Stomach (tissue), 9 donors: Measurements from ENCODE around the gene UQCRC1. TPM values are rescaled to one million over a fixed set of nuclear protein-coding genes. Genes with fewer than 3 reads are reported as not detected.

Experiments
- DNase-seq, 2 donors: peaks; one replicate each; pipeline versions ENCODE4 v3.0.0 to v3.0.0-alpha.2; 2013 to 2019
- H3K27ac ChIP-seq, 5 donors: fragments of 200-600 bp in 4 of 5; sonication (generic) in 4 of 5; one replicate each; pipeline ENCODE4 v1.5.1; 2013 to 2019; ENCODE audit warnings: mild to moderate bottlenecking in 1 of 5, moderate library complexity in 1 of 5
- H3K27me3 ChIP-seq, 3 donors: fragments of 200-600 bp; sonication (generic); one replicate each; pipeline ENCODE4 v1.5.1; 2017 to 2019; ENCODE audit warnings: mixed run types in 1 of 3
- H3K36me3 ChIP-seq, 4 donors: fragments of 200-600 bp; sonication (generic); 1 replicate in 3 of 4; 2 replicates in 1 of 4; pipeline ENCODE4 v1.5.1; 2016 to 2019
- H3K4me1 ChIP-seq, 4 donors: fragments of 200-600 bp; sonication (generic); one replicate each; pipeline ENCODE4 v1.5.1; 2016 to 2019
- H3K4me3 ChIP-seq, 4 donors: fragments of 200-600 bp; sonication (generic) in 3 of 4; one replicate each; pipeline ENCODE4 v1.5.1; 2016 to 2019; ENCODE audit warnings: mild to moderate bottlenecking in 1 of 4
- H3K9me3 ChIP-seq, 4 donors: fragments of 200-600 bp; sonication (generic); one replicate each; pipeline ENCODE4 v1.5.1; 2016 to 2019
- EP300 ChIP-seq: sonication (generic); formaldehyde crosslinking; IDR thresholded peaks from one replicate; pipeline ENCODE4 v1.6.1; 2017; ENCODE audit warnings: antibody characterized with exemption
- POLR2A ChIP-seq, 4 donors: fragments of 450-650 bp; IDR thresholded peaks; one replicate each; pipeline ENCODE4 v1.6.1; 2016; ENCODE audit warnings: antibody characterized with exemption in 4 of 4, control low read depth in 2 of 4, mild to moderate bottlenecking in 1 of 4, moderate library complexity in 1 of 4
- POLR2AphosphoS5 ChIP-seq, 3 donors: sonication (generic); formaldehyde crosslinking; IDR thresholded peaks; one replicate each; pipeline ENCODE4 v1.6.1; 2016; ENCODE audit warnings: antibody characterized with exemption in 3 of 3
- WGBS, 5 donors: extraction: QIAGEN DNeasy Blood & Tissue Kit in 3 of 5; methylation state at CpG; one replicate each; pipeline versions ENCODE4 v1.1.5 to v1.1.7; 2013 to 2018; 5-methylcytosine and 5-hydroxymethylcytosine counted together
- intact Hi-C: fragments of 100-400 bp; cut with DNase I; formaldehyde crosslinking; loops from one replicate; pipeline ENCODE4 v1.15.1; 2023; ENCODE audit warnings: low total_unique reads
- polyA plus RNA-seq, 3 donors: library from polyadenylated mRNA; stranded (reverse); fragments of 200-250 nt; gene quantifications; one replicate each; pipeline ENCODE4 v1.2.3, GENCODE V29; 2013
- total RNA-seq, 5 donors: library from RNA; depleted of rRNA; stranded (reverse); fragments of >200 nt; gene quantifications; one replicate each; pipeline versions ENCODE4 v1.1.0 to v1.2.3, GENCODE V29; 2014 to 2016
- TF ChIP-seq, protein P1 (sequence below), 7 experiments: fragments of 450-650 bp in 4 of 7; fragments of 200-600 bp in 3 of 7; sonication (generic) in 3 of 7; IDR thresholded peaks; one replicate each; pipeline ENCODE4 v1.5.1; 2016 to 2019; ENCODE audit warnings: antibody characterized with exemption in 7 of 7, control low read depth in 2 of 7, mild to moderate bottlenecking in 1 of 7
- donor health status: healthy with polysubstance abuse.
- donor health status: Bipolar disorder and iron deficiency.
- donor health status: healthy.

UQCRC1 gene
- total and polyA plus RNA-seq, 8 donors = 178 to 568 (median 277) TPM

DNA sequence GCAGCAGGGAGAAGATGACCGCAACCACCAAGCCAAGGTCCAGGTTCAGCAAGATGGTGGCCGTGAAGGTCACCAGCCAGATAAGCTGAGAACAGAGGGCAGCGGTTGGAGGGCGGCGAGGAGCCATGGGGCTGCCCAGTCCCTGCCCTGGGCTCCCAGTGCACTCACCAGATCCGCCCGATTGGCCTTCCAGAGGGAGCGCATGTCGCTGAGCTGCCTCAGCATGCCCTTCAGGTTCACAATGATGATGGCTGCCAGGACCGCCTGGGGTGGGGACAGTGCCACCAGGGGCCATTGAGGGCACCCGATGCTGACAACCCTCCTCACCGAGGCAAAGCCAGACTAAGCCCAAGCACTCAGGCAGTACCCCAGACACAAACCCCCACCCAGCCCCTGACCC lies 20.4 kb upstream of the UQCRC1 start:
- Histone ChIP-seq H3K27me3 (no peaks in the 10 kb centered on the region), H3K9me3 (no peaks in the 10 kb centered on the region), H3K36me3 (peaks cover 30 to 85% (median 85%) of the 10 kb centered on the region in 4 donors), H3K4me1 (peaks cover 10 to 22% (median 13%) of the 10 kb centered on the region in 4 donors), H3K27ac (no peak overlapping the region), H3K4me3 (no peak overlapping the region)
- 94 to 97% (median 95%) methylated on average over 9 to 12 of the region's 12 CpGs for WGBS, 5 donors
- TF ChIP-seq POLR2AphosphoS5 (IDR thresholded peaks at IDR 0.05) (no peak), POLR2A (IDR thresholded peaks at IDR 0.05) (no peak), EP300 (no peak)
- TF ChIP-seq, protein P1, sequence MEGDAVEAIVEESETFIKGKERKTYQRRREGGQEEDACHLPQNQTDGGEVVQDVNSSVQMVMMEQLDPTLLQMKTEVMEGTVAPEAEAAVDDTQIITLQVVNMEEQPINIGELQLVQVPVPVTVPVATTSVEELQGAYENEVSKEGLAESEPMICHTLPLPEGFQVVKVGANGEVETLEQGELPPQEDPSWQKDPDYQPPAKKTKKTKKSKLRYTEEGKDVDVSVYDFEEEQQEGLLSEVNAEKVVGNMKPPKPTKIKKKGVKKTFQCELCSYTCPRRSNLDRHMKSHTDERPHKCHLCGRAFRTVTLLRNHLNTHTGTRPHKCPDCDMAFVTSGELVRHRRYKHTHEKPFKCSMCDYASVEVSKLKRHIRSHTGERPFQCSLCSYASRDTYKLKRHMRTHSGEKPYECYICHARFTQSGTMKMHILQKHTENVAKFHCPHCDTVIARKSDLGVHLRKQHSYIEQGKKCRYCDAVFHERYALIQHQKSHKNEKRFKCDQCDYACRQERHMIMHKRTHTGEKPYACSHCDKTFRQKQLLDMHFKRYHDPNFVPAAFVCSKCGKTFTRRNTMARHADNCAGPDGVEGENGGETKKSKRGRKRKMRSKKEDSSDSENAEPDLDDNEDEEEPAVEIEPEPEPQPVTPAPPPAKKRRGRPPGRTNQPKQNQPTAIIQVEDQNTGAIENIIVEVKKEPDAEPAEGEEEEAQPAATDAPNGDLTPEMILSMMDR (IDR thresholded peaks at IDR 0.05) = no peak
- DNase-seq = no peak
- intact Hi-C loops = no loop called here

DNA sequence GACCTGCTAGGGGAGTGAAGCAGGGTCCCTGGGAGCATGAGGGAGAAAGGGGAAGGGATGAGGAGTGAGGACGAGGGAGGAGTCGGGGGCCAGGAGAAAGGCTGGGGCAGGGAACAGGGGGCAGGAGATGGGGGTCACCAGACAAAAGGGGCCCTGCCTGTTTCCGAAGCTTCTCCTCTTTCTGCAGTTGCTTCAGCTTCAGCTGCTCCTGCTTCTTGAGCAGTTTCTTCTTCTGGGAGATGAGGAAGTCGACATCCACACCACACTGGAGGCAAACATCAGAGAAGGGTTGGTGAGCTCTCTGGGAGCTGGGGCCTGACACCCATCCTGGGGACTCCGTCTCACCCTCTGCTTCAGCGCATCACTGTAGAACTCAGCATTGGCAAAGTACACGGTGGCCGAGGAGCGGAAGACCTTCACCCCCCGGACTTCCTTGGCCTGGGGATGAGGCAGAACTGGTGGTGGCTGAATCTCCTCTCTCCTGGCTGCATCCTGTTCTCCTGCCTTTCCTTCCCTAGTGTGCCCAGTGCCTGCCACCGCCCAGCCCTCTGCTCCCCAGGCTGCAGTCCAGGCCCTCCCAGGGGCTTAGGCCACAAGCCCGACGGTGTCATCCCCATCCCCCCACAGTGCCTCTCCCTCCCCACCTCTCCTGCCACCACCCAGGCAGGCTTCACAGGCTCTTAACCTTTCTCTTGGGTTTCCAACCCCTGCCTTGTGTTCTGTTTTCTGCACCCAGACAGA lies 19.0 kb upstream of the UQCRC1 start:
- intact Hi-C loops = no loop called here
- Histone ChIP-seq H3K4me1 (peaks cover under 1 to 13% (median 8%) of the 10 kb centered on the region in 4 donors), H3K9me3 (no peaks in the 10 kb centered on the region), H3K4me3 (no peak overlapping the region), H3K36me3 (peaks cover 30 to 90% (median 87%) of the 10 kb centered on the region in 4 donors), H3K27ac (no peak overlapping the region), H3K27me3 (no peaks in the 10 kb centered on the region)
- DNase-seq = no peak
- WGBS, 5 donors = 78 to 87% (median 85%) methylated on average over 13 of the region's 13 CpGs
- TF ChIP-seq POLR2A (IDR thresholded peaks at IDR 0.05) (no peak), EP300 (no peak), POLR2AphosphoS5 (IDR thresholded peaks at IDR 0.05) (no peak)

DNA sequence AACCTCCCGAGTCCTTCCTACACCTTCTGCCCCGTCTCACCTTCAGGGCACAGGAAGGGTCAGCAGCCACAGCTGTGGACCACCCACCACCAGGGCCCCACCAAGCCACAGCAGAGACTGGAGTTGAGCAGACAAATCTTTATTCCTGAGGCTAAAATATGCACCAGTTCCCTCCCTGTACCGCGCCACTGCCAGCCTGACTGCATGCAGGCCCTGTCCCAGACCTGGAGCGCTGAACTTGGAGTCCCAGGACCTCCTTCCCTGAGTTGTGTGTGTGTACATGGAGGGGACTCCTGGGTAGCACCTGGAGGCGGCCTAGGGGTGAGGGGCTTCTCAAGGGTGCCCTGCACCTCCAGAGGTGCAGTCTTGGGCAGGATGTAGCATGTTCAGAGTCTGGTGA lies 16.2 kb upstream of the UQCRC1 start:
- intact Hi-C loops = no loop called here
- TF ChIP-seq POLR2A (IDR thresholded peaks at IDR 0.05) (no peak), EP300 (no peak), POLR2AphosphoS5 (IDR thresholded peaks at IDR 0.05) (no peak)
- TF ChIP-seq, protein P1 (IDR thresholded peaks at IDR 0.05) = no peak

DNA sequence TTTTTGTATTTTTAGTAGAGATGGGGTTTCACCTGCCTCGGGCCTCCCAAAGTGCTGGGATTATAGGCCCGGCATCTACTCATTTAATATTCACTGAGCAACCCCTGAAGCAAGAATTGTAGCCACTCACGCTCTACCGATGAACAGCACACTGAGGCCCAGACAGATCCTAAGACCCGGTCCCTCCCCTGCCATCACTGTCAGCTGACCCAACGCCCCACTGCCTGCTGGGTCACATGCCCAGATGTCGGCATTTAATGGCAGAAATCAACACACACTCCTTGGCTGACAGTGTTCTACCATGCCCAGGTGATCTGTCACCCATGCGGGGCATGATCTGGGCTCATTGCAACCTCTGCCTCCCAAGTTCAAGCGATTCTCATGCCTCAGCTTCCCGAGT lies 15.3 kb upstream of the UQCRC1 start:
- no peak for TF ChIP-seq EP300
- no peak for TF ChIP-seq POLR2A (IDR thresholded peaks at IDR 0.05)
- TF ChIP-seq, protein P1 (IDR thresholded peaks at IDR 0.05) = no peak
- no peak for TF ChIP-seq POLR2AphosphoS5 (IDR thresholded peaks at IDR 0.05)
- Histone ChIP-seq H3K9me3 (no peaks in the 10 kb centered on the region), H3K36me3 (peaks cover 16 to 60% (median 52%) of the 10 kb centered on the region in 4 donors), H3K4me1 (peaks cover 5 to 20% (median 12%) of the 10 kb centered on the region in 4 donors), H3K27ac (peak overlapping the region; percentile 71 to 85 (median 77)), H3K4me3 (no peak overlapping the region), H3K27me3 (no peaks in the 10 kb centered on the region)
- 87 to 92% (median 88%) methylated on average over 9 to 10 of the region's 10 CpGs for WGBS, 5 donors
- intact Hi-C loops = no loop called here
- no peak for DNase-seq

More for the DNA sequence above, 16.2 kb upstream of the UQCRC1 start:
- 83 to 100% (median 91%) methylated on average over 5 to 6 of the region's 6 CpGs for WGBS, 5 donors
- peaks cover 24 to 67% (median 60%) of the 10 kb centered on the region in 4 donors for H3K36me3 ChIP-seq
- no peak for DNase-seq
- peak overlapping the region; percentile 71 to 85 (median 77) for H3K27ac ChIP-seq
- no peaks in the 10 kb centered on the region for H3K9me3 ChIP-seq
- no peak overlapping the region for H3K4me3 ChIP-seq
- H3K27me3 ChIP-seq = no peaks in the 10 kb centered on the region
- peaks cover 5 to 14% (median 9%) of the 10 kb centered on the region in 4 donors for H3K4me1 ChIP-seq
